A673 (cell line): ENCODE measurements around the gene BCAR1. TPM values are rescaled to one million over a fixed set of nuclear protein-coding genes. Genes with fewer than 3 reads are reported as not detected.
"Not testable (repeated sequence)": the region's sequence is repeated elsewhere in the genome, so short reads cannot be mapped to it uniquely, and the experiment has no call there.

Experiments used
- BruUV-seq: library from RNA; stranded (reverse); fragments of 400-500 nt; replicated peaks from 2 replicates; lab custom pipeline; 2021; lab: Mats Ljungman, UMichigan
- CTCF ChIA-PET: fragments of 300-600 bp; sonication (Branson Sonifier 250); formaldehyde crosslinking; loops from one replicate; lab custom pipeline; 2022; ENCODE audit warnings: antibody characterized with exemption; lab: Charles Lee
- POLR2A ChIA-PET: fragments of 300-600 bp; sonication (Branson Sonifier 250); formaldehyde crosslinking; loops from one replicate; lab custom pipeline; 2022; ENCODE audit warnings: antibody characterized with exemption; ENCODE audit not compliant: low non-redundant PET; lab: Charles Lee
- DNase-seq: peaks from one replicate; pipeline ENCODE4 v3.0.0-alpha.2; 2015; ENCODE audit warnings: low spot score
- H3K27ac ChIP-seq: fragments of 200-600 bp; sonication (generic); 2 replicates; pipeline ENCODE4 v1.5.1; 2016; ENCODE audit warnings: mixed run types, low read depth, mild to moderate bottlenecking, mixed read lengths, antibody characterized with exemption, low read length; ENCODE audit not compliant: poor library complexity, severe bottlenecking
- H3K27me3 ChIP-seq: fragments of 200-600 bp; sonication (generic); replicated peaks from 2 replicates; pipeline ENCODE4 v1.6.1; 2017; ENCODE audit warnings: mixed run types, low read depth, mild to moderate bottlenecking, mixed read lengths, antibody characterized with exemption, low read length; ENCODE audit not compliant: insufficient read depth, poor library complexity
- H3K36me3 ChIP-seq: fragments of 200-600 bp; sonication (generic); 2 replicates; pipeline ENCODE4 v1.6.1; 2016; ENCODE audit warnings: mixed run types, mild to moderate bottlenecking, mixed read lengths, antibody characterized with exemption, low read length; ENCODE audit not compliant: insufficient read depth, poor library complexity, severe bottlenecking
- H3K4me1 ChIP-seq: fragments of 200-600 bp; sonication (generic); 2 replicates; pipeline ENCODE4 v1.6.1; 2017; ENCODE audit warnings: mixed run types, mild to moderate bottlenecking, mixed read lengths, antibody characterized with exemption, low read length; ENCODE audit not compliant: insufficient read depth, poor library complexity, severe bottlenecking
- H3K4me3 ChIP-seq: fragments of 200-600 bp; sonication (generic); 2 replicates; pipeline ENCODE4 v1.5.1; 2016; ENCODE audit warnings: low read depth, mixed run types, mild to moderate bottlenecking, mixed read lengths, low read length; ENCODE audit not compliant: poor library complexity, severe bottlenecking
- H3K9me3 ChIP-seq: fragments of 200-600 bp; sonication (generic); 2 replicates; pipeline ENCODE4 v1.6.1; 2016; ENCODE audit warnings: mixed run types, low read depth, mild to moderate bottlenecking, mixed read lengths, antibody characterized with exemption, low read length; ENCODE audit not compliant: poor library complexity, severe bottlenecking
- CTCF ChIP-seq: fragments of 300-800, 200-600 bp; sonication (generic); conservative IDR thresholded peaks from 2 replicates; pipeline ENCODE4 v1.5.1; 2017; ENCODE audit warnings: low read depth, mild to moderate bottlenecking, antibody characterized with exemption, low read length, moderate library complexity, mixed read lengths
- EZH2 ChIP-seq: fragments of 200-600 bp; sonication (generic); IDR thresholded peaks from 2 replicates; pipeline ENCODE4 v1.6.1; 2017; ENCODE audit warnings: borderline replicate concordance, low read depth, mild to moderate bottlenecking, mixed read lengths, antibody characterized with exemption, low read length; ENCODE audit not compliant: poor library complexity, severe bottlenecking
- intact Hi-C: fragments of 100-400 bp; cut with micrococcal nuclease; formaldehyde crosslinking; loops from one replicate; pipeline ENCODE4 v1.10.0; 2022; ENCODE audit not compliant: unreplicated experiment
- total RNA-seq: library from RNA; stranded (reverse); gene quantifications from 2 replicates; pipeline ENCODE4 v1.2.3, GENCODE V29; 2021

BCAR1 gene
- total RNA-seq, 1 experiment from 2014 or later, result 42.2 TPM

- intact Hi-C loops, result loop anchor here (2.0 kb wide), 1 partner anchor 19 kb away; the partner anchor contains the start of gene CTRB2
- no TSS peak for BruUV-seq
- no peak overlapping the region for H3K4me3 ChIP-seq
- DNase-seq, result no peak
- no peak overlapping the region for H3K27ac ChIP-seq
- no peaks in the 10 kb centered on the region for H3K9me3 ChIP-seq
- ChIA-PET CTCF (no interaction called here), POLR2A (no interaction called here)
- H3K36me3 ChIP-seq, result peaks cover 14% of the 10 kb centered on the region
- no peaks in the 10 kb centered on the region for H3K27me3 ChIP-seq
- no peaks in the 10 kb centered on the region for H3K4me1 ChIP-seq
- TF ChIP-seq EZH2 (no peak), CTCF (no peak)
Measured at GRCh38 chr16:75225678-75226515, 25.5 kb downstream of the BCAR1 start.

- ChIA-PET POLR2A (no interaction called here), CTCF (no interaction called here)
- DNase-seq, result no peak
- BruUV-seq, result no TSS peak
- Histone ChIP-seq H3K36me3 (peaks cover 13% of the 10 kb centered on the region), H3K9me3 (no peaks in the 10 kb centered on the region), H3K27ac (no peak overlapping the region), H3K4me3 (no peak overlapping the region), H3K27me3 (no peaks in the 10 kb centered on the region), H3K4me1 (no peaks in the 10 kb centered on the region)
- no peak for TF ChIP-seq EZH2
- TF ChIP-seq CTCF, result no peak
- intact Hi-C loops, result loop anchor here (2.0 kb wide), 1 partner anchor 18 kb away; the partner anchor contains the start of gene CTRB2
Measured at GRCh38 chr16:75225092-75225491, 26.3 kb downstream of the BCAR1 start.

GRCh38 chr16:75224306-75225082 is 26.9 kb downstream of the BCAR1 start:
- Histone ChIP-seq H3K9me3 (no peaks in the 10 kb centered on the region), H3K4me3 (no peak overlapping the region), H3K27ac (no peak overlapping the region), H3K36me3 (peaks cover 7% of the 10 kb centered on the region), H3K4me1 (no peaks in the 10 kb centered on the region), H3K27me3 (no peaks in the 10 kb centered on the region)
- CTCF ChIA-PET, result no interaction called here
- BruUV-seq, result no TSS peak
- intact Hi-C loops, result loop anchor here (2.0 kb wide), 1 partner anchor 18 kb away; the partner anchor contains the start of gene CTRB2
- POLR2A ChIA-PET, result no interaction called here
- no peak for DNase-seq
- no peak for TF ChIP-seq EZH2
- TF ChIP-seq CTCF, result no peak

- CTCF ChIA-PET, H3K27ac ChIP-seq, H3K36me3 ChIP-seq, H3K27me3 ChIP-seq, BruUV-seq, H3K4me3 ChIP-seq, DNase-seq, intact Hi-C loops, POLR2A ChIA-PET, H3K9me3 ChIP-seq, H3K4me1 ChIP-seq: not testable (repeated sequence)
Measured at GRCh38 chr16:75223129-75223528, 28.3 kb downstream of the BCAR1 start.
